HCT116 (cell line): ENCODE results near the gene RUFY4. TPM values are rescaled to one million over a fixed set of nuclear protein-coding genes. Genes with fewer than 3 reads are reported as not detected.

ENCODE experiments used
- ATAC-seq: fragments of 200-7000 bp; cut with Tn5 transposase; 2 replicates; pipeline ENCODE4 v1.9.1; 2020; ENCODE audit warnings: mild to moderate bottlenecking, moderate library complexity
- BruUV-seq: library from RNA; stranded (reverse); fragments of 400-500 nt; replicated peaks from 2 replicates; lab custom pipeline; 2021; lab: Mats Ljungman, UMichigan
- CTCF ChIA-PET: fragments of 300-600 bp; sonication (Branson Sonifier 250); formaldehyde crosslinking; loops from one replicate; lab custom pipeline; 2021; ENCODE audit warnings: antibody characterized with exemption; lab: Charles Lee
- POLR2A ChIA-PET: fragments of 300-600, 350-600 bp; sonication (Branson Sonifier 250); formaldehyde crosslinking; loops from one replicate; lab custom pipeline; 2021; ENCODE audit warnings: antibody characterized with exemption; lab: Charles Lee
- RAD21 ChIA-PET, 2 experiments: fragments of 300-600 bp; sonication (Branson Sonifier 250); formaldehyde crosslinking; loops; one replicate each; lab custom pipeline; 2023; ENCODE audit warnings: low total read pairs in 2 of 2; ENCODE audit not compliant: uncharacterized antibody in 2 of 2, unreplicated experiment in 2 of 2, low non-redundant PET in 1 of 2; lab: Charles Lee
- DNase-seq: peaks from one replicate; pipeline ENCODE4 v3.0.0-alpha.2; 2010; ENCODE audit warnings: low read depth, low spot score
- H2AFZ ChIP-seq: fragments of 200-600 bp; shearing (Covaris generic), sonication (generic); 2 replicates; pipeline ENCODE4 v1.6.1; 2017; ENCODE audit warnings: low read depth, mixed run types, mixed read lengths, antibody characterized with exemption, low read length; ENCODE audit not compliant: poor library complexity, severe bottlenecking
- H3K27ac ChIP-seq: 2 replicates; pipeline ENCODE4 v1.5.1; 2012; ENCODE audit warnings: low read depth, low read length
- H3K27me3 ChIP-seq: fragments of 200-600 bp; sonication (generic); 2 replicates; pipeline ENCODE4 v1.6.1; 2016; ENCODE audit warnings: mixed run types, low read length, mixed read lengths; ENCODE audit not compliant: insufficient read depth
- H3K36me3 ChIP-seq, 2 experiments: fragments of 200-500 bp in 1 of 2; fragments of 200-600 bp in 1 of 2; sonication (Bioruptor generic) in 1 of 2; sonication (generic) in 1 of 2; 2 replicates each; pipeline versions ENCODE4 v1.5.1 to v1.6.1; 2014 to 2016; ENCODE audit warnings: low read length in 2 of 2, inconsistent platforms in 1 of 2, mixed read lengths in 1 of 2, mixed run types in 1 of 2; ENCODE audit not compliant: insufficient read depth in 2 of 2, control insufficient read depth in 1 of 2
- H3K4me1 ChIP-seq, 2 experiments: fragments of 200-600 bp in 1 of 2; sonication (generic) in 1 of 2; 2 replicates each; pipeline versions ENCODE4 v1.5.1 to v1.6.1; 2012 to 2017; ENCODE audit warnings: low read length in 2 of 2, inconsistent platforms in 1 of 2, mild to moderate bottlenecking in 1 of 2, mixed read lengths in 1 of 2, mixed run types in 1 of 2, moderate library complexity in 1 of 2; ENCODE audit not compliant: insufficient read depth in 2 of 2, control insufficient read depth in 1 of 2
- H3K4me2 ChIP-seq: fragments of 200-600 bp; sonication (generic); 2 replicates; pipeline ENCODE4 v1.6.1; 2017; ENCODE audit warnings: mixed run types, low read length, mixed read lengths
- H3K4me3 ChIP-seq, 2 experiments: fragments of 200-600 bp in 1 of 2; sonication (generic) in 1 of 2; replicated peaks in 1 of 2; 2 replicates each; pipeline ENCODE4 v1.5.1; 2011 to 2016; ENCODE audit warnings: low read length in 2 of 2, control low read depth in 1 of 2, low read depth in 1 of 2, mild to moderate bottlenecking in 1 of 2, mixed read lengths in 1 of 2, mixed run types in 1 of 2
- H3K79me2 ChIP-seq: fragments of 200-600 bp; sonication (generic); 2 replicates; pipeline ENCODE4 v1.6.1; 2017; ENCODE audit warnings: mild to moderate bottlenecking, mixed run types, low read length, moderate library complexity, mixed read lengths; ENCODE audit not compliant: insufficient read depth
- H3K9ac ChIP-seq: fragments of 200-600 bp; sonication (generic); 2 replicates; pipeline ENCODE4 v1.6.1; 2016; ENCODE audit warnings: low read length, mixed read lengths
- H3K9me2 ChIP-seq: fragments of 200-600 bp; sonication (generic), shearing (Covaris generic); 2 replicates; pipeline ENCODE4 v1.6.1; 2017; ENCODE audit warnings: mixed run types, mild to moderate bottlenecking, moderate library complexity; ENCODE audit not compliant: insufficient read depth
- H3K9me3 ChIP-seq, 2 experiments: fragments of 200-500 bp in 1 of 2; fragments of 200-600 bp in 1 of 2; sonication (Bioruptor generic) in 1 of 2; sonication (generic) in 1 of 2; 2 replicates each; pipeline ENCODE4 v1.6.1; 2014 to 2017; ENCODE audit warnings: low read length in 2 of 2, mixed read lengths in 2 of 2, inconsistent platforms in 1 of 2, low read depth in 1 of 2, mild to moderate bottlenecking in 1 of 2, mixed run types in 1 of 2, moderate library complexity in 1 of 2; ENCODE audit not compliant: control insufficient read depth in 1 of 2, insufficient read depth in 1 of 2
- H4K20me1 ChIP-seq: fragments of 200-600 bp; sonication (generic), shearing (Covaris generic); 2 replicates; pipeline ENCODE4 v1.6.1; 2017; ENCODE audit warnings: mixed run types, mild to moderate bottlenecking, moderate library complexity; ENCODE audit not compliant: insufficient read depth
- EGR1 ChIP-seq: IDR thresholded peaks from 2 replicates; pipeline ENCODE4 v1.6.1; 2012; ENCODE audit warnings: low read depth
- ELF1 ChIP-seq: IDR thresholded peaks from 2 replicates; pipeline ENCODE4 v1.6.1; 2012; ENCODE audit warnings: low read depth, borderline replicate concordance
- JUND ChIP-seq: IDR thresholded peaks from 2 replicates; pipeline ENCODE4 v1.6.1; 2012
- POLR2A ChIP-seq: IDR thresholded peaks from 2 replicates; pipeline ENCODE4 v1.7.0; 2011; ENCODE audit warnings: borderline replicate concordance; ENCODE audit not compliant: insufficient read depth, insufficient read length; ENCODE audit errors: extremely low read depth
- RAD21 ChIP-seq: IDR thresholded peaks from 2 replicates; pipeline ENCODE4 v1.6.1; 2012; ENCODE audit warnings: low read depth, mild to moderate bottlenecking
- SRF ChIP-seq: IDR thresholded peaks from 2 replicates; pipeline ENCODE4 v1.6.1; 2012; ENCODE audit warnings: low read depth
- TCF7L2 ChIP-seq: IDR thresholded peaks from 2 replicates; pipeline ENCODE4 v1.7.0; 2011; ENCODE audit warnings: borderline replicate concordance, inconsistent platforms; ENCODE audit not compliant: insufficient read depth, insufficient read length; ENCODE audit errors: extremely low read depth
- ZFX ChIP-seq: fragments of 450-650 bp; IDR thresholded peaks from 2 replicates; pipeline ENCODE4 v1.6.1; 2017
- intact Hi-C: fragments of 100-400 bp; cut with micrococcal nuclease; formaldehyde crosslinking; loops from 2 replicates; pipeline ENCODE4 v1.10.0; 2022
- total RNA-seq: library from RNA; stranded (reverse); gene quantifications from one replicate; pipeline ENCODE4 v1.2.1, GENCODE V29; 2021; ENCODE audit not compliant: unreplicated experiment
- TF ChIP-seq, protein P1 (sequence below): IDR thresholded peaks from 2 replicates; pipeline ENCODE4 v1.6.1; 2012; ENCODE audit warnings: low read depth
- TF ChIP-seq, protein P2 (sequence below): IDR thresholded peaks from 2 replicates; pipeline ENCODE4 v1.6.1; 2011; ENCODE audit warnings: mild to moderate bottlenecking, low read length, moderate library complexity; ENCODE audit not compliant: insufficient replicate concordance; ENCODE audit errors: extremely low read depth

Gene RUFY4
- total RNA-seq, 1 experiment from 2014 or later, result 0.27 TPM

DNA sequence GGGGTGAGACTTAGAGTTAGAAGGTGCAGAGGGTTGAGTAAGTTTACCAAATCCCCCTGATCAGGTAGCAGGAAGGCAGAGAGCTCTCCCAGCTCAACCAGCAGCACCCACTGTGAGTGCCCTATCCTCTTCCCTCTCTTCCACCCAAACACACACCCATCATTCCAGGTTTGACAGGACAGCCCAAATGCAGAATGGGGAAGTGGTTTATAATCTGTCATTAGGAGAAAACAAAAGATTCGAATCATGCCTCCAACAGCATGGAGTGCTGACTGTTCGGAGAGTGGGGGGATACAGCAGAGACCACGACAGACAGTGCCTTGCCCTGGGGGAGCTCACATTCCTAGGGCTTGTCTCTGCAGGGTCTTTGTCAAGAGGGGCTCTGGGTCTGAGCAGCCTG is 68.5 kb downstream of the RUFY4 start:
- ChIA-PET POLR2A (no interaction called here), RAD21 (no interaction called here), CTCF (no interaction called here)
- Histone ChIP-seq H3K9ac (no peak overlapping the region), H4K20me1 (no peaks in the 10 kb centered on the region), H3K79me2 (no peaks in the 10 kb centered on the region), H3K36me3 (no peaks in the 10 kb centered on the region), H3K27me3 (peaks cover 6% of the 10 kb centered on the region; the same call in 1 of the 2 replicates), H3K4me1 (no peaks in the 10 kb centered on the region), H3K4me2 (no peak overlapping the region), H3K9me2 (no peaks in the 10 kb centered on the region), H3K9me3 (no peaks in the 10 kb centered on the region), H3K27ac (no peak overlapping the region), H3K4me3 (no peak overlapping the region), H2AFZ (no peak overlapping the region)
- TF ChIP-seq ELF1 (no peak), JUND (no peak), EGR1 (no peak), SRF (no peak), ZFX (no peak), TCF7L2 (no peak), POLR2A (no peak), RAD21 (no peak)
- TF ChIP-seq, protein P1, sequence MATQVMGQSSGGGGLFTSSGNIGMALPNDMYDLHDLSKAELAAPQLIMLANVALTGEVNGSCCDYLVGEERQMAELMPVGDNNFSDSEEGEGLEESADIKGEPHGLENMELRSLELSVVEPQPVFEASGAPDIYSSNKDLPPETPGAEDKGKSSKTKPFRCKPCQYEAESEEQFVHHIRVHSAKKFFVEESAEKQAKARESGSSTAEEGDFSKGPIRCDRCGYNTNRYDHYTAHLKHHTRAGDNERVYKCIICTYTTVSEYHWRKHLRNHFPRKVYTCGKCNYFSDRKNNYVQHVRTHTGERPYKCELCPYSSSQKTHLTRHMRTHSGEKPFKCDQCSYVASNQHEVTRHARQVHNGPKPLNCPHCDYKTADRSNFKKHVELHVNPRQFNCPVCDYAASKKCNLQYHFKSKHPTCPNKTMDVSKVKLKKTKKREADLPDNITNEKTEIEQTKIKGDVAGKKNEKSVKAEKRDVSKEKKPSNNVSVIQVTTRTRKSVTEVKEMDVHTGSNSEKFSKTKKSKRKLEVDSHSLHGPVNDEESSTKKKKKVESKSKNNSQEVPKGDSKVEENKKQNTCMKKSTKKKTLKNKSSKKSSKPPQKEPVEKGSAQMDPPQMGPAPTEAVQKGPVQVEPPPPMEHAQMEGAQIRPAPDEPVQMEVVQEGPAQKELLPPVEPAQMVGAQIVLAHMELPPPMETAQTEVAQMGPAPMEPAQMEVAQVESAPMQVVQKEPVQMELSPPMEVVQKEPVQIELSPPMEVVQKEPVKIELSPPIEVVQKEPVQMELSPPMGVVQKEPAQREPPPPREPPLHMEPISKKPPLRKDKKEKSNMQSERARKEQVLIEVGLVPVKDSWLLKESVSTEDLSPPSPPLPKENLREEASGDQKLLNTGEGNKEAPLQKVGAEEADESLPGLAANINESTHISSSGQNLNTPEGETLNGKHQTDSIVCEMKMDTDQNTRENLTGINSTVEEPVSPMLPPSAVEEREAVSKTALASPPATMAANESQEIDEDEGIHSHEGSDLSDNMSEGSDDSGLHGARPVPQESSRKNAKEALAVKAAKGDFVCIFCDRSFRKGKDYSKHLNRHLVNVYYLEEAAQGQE, result no peak
- TF ChIP-seq, protein P2, sequence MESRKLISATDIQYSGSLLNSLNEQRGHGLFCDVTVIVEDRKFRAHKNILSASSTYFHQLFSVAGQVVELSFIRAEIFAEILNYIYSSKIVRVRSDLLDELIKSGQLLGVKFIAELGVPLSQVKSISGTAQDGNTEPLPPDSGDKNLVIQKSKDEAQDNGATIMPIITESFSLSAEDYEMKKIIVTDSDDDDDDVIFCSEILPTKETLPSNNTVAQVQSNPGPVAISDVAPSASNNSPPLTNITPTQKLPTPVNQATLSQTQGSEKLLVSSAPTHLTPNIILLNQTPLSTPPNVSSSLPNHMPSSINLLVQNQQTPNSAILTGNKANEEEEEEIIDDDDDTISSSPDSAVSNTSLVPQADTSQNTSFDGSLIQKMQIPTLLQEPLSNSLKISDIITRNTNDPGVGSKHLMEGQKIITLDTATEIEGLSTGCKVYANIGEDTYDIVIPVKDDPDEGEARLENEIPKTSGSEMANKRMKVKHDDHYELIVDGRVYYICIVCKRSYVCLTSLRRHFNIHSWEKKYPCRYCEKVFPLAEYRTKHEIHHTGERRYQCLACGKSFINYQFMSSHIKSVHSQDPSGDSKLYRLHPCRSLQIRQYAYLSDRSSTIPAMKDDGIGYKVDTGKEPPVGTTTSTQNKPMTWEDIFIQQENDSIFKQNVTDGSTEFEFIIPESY, result no peak
- intact Hi-C loops, result no loop called here
- BruUV-seq, result no TSS peak
- no peak for ATAC-seq
- DNase-seq, result no peak
